ENCODE measurements around the gene TSHR. TPM values are rescaled to one million over a fixed set of nuclear protein-coding genes. Genes with fewer than 3 reads are reported as not detected.
"Not testable (repeated sequence)": the region's sequence is repeated elsewhere in the genome, so short reads cannot be mapped to it uniquely, and the experiment has no call there.

The TSHR gene
- total RNA-seq, 3 donors from 2014 or later, result 0.24 to 0.47 TPM; not detected in 1

- H3K27me3 Mint-ChIP-seq (ENCODE audit: low read depth), result no peaks in the 10 kb centered on the region
- H3K36me3 Mint-ChIP-seq (ENCODE audit: insufficient read depth), result no peaks in the 10 kb centered on the region
- peak; percentile 86 to 92 for ATAC-seq
- peaks cover 33% of the 10 kb centered on the region for H3K4me1 Mint-ChIP-seq (ENCODE audit: low read depth)
- peak within 1 kb of the TSS; percentile 89 for H3K4me3 Mint-ChIP-seq
- peaks cover 3% of the 10 kb centered on the region for H3K9me3 Mint-ChIP-seq
- peak; percentile 78 for DNase-seq
Observed at GRCh38 chr14:80941241-80942185, 13.9 kb upstream of the TSHR start, which contains the start of gene CEP128. CEP128 (minus strand) TSS chr14:80941738.

DNA sequence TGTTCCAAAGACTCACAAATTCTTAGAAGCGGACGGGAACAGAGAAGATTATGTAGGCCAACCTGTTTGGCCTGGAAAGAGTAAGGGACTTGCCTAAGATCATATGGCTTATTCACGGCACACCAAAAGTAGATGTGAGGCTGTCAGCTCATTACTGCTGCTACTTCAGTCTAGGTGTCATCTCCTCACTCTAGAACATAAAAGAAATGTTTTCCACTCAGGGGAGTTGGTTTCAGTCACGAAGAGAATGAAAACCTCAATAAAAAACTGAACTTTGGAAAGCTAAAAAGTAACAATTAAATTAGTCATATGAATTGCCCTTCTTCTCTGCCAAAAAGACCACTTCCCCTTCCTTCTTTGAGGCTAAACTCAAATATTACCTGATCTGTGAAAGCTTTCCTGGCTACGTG is 13.2 kb upstream of the TSHR start:
- Mint-ChIP-seq H3K9me3 (peaks cover 3% of the 10 kb centered on the region), H3K27me3 (ENCODE audit: low read depth) (no peaks in the 10 kb centered on the region), H3K4me3 (peak overlapping the region; percentile 89), H3K4me1 (ENCODE audit: low read depth) (peaks cover 38% of the 10 kb centered on the region), H3K36me3 (ENCODE audit: insufficient read depth) (no peaks in the 10 kb centered on the region)
- DNase-seq (no peak), ATAC-seq (peak; percentile 52 to 59)

DNA sequence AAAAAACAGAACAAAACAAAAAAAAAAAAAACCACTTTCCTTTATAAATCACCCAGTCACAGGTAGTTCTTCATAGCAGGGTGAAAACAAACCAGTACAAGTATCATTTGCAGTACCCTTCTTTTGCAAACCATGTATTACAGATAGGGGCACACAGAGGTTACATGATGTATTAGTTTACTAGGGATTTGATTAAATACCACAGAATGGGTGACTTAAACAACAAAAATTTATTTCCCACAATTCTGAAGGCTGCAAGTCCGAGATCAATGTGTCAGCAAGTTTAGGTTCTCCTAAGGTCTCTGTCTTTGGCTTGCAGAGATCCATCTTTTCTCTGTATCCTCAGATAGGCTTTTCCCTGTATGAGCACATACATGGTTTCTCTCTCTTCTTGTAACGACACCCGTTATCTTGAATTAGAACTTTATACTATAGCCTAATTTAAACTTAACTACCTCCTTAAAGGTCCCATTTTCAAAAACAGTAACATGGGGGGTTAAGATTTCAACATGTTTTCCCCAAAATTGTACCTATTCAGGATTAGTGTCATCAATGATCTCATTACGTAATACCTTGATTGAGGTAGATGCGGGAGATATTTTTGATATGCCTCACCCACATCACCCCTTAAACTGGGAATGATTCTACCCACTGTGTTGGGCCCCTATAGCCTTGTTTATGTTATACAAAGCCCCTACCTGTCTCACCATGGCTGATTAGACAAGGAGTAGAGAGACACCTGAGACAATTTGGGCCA is 10.4 kb upstream of the TSHR start:
- Mint-ChIP-seq H3K27me3 (ENCODE audit: low read depth) (no peaks in the 10 kb centered on the region), H3K4me3 (no peak overlapping the region), H3K36me3 (ENCODE audit: insufficient read depth) (no peaks in the 10 kb centered on the region), H3K4me1 (ENCODE audit: low read depth) (peaks cover 37% of the 10 kb centered on the region), H3K9me3 (peaks cover 3% of the 10 kb centered on the region)
- DNase-seq (no peak), ATAC-seq (no peak)

DNA sequence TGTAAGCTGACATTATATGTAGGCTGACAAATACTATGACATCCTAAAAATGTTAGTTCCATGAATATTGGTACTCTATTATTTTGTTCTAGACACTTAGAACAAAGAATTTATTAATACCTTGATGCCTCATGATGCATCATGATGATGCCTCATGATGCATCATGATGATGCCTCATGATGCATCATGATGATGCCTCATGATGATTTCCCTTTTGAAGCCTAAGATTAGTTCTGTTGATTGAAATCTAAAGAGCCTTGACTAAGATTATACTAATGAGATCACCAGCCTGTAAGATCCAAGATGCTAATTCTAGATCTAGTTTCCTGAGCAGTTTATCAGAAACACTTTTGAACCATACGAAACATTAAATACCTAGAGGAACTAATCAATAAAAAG is 9.2 kb upstream of the TSHR start:
- Mint-ChIP-seq H3K9me3 (peaks cover 3% of the 10 kb centered on the region), H3K4me3 (no peak overlapping the region), H3K27me3 (ENCODE audit: low read depth) (no peaks in the 10 kb centered on the region), H3K4me1 (ENCODE audit: low read depth) (peaks cover 28% of the 10 kb centered on the region), H3K36me3 (ENCODE audit: insufficient read depth) (no peaks in the 10 kb centered on the region)
- ATAC-seq (peak; percentile 45 to 49), DNase-seq (no peak)

DNA sequence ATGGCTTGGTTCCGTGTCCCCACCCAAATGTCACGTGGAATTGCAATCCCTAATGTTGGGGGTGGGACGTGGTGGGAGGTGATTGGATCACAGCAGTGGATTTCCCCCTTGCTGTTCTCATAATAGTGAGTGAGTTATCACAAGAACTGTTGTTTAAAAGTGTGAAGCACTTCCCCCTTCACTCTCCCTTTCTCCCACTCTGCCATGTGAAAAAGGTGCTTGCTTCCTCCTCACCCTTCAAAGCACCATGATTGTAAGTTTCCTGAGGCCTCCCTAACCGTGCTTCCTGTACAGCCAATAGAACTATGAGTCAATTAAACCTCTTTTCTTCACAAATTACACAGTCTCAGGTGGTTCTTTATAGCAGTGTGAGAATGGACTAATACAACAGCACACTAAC is 8.6 kb upstream of the TSHR start:
- H3K27me3 Mint-ChIP-seq (ENCODE audit: low read depth), result no peaks in the 10 kb centered on the region
- H3K36me3 Mint-ChIP-seq (ENCODE audit: insufficient read depth), result no peaks in the 10 kb centered on the region
- H3K9me3 Mint-ChIP-seq, result peaks cover 3% of the 10 kb centered on the region
- DNase-seq, result no peak
- peak; percentile 44 to 51 for ATAC-seq
- peaks cover 28% of the 10 kb centered on the region for H3K4me1 Mint-ChIP-seq (ENCODE audit: low read depth)
- no peak overlapping the region for H3K4me3 Mint-ChIP-seq

DNA sequence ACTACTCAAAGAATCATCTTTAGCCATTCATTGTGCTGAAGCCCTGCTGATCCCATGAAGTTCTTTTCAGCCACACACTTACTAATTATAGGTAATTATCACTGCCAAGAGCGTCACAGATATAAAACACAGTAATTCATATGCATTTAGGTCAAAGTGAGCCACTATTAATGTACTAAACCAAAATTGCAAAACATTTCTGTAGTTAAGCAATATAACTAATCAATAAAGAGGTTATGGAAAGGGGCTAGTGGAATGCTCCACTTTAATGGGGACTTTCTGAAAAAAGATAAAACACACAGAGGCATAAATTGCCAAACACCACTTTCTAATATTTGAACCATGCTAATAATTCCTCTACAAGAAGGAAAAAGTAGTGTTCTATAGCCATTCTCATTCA is 7.1 kb upstream of the TSHR start:
- no peaks in the 10 kb centered on the region for H3K27me3 Mint-ChIP-seq (ENCODE audit: low read depth)
- H3K36me3 Mint-ChIP-seq (ENCODE audit: insufficient read depth), result no peaks in the 10 kb centered on the region
- DNase-seq (no peak), ATAC-seq (no peak)
- H3K4me1 Mint-ChIP-seq (ENCODE audit: low read depth), result peaks cover 16% of the 10 kb centered on the region
- peaks cover 3% of the 10 kb centered on the region for H3K9me3 Mint-ChIP-seq
- H3K4me3 Mint-ChIP-seq, result no peak overlapping the region

DNA sequence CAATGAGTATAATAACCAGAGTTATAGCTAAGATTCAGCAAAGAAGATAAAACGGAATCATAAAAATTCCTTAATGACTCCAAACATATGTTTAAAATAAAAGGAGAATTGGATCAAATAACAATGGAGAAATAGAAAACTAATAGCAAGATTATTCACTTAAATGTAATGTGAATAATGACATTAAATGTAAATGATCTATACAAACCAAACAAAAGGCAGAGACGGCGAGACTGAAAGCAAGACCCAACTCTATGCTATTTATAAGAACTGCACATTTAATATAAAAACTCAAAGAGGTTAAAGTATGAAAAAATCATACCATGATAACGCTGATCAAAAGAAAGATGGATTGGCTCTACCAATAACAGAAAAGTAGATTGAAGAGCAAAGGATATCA is 3.9 kb upstream of the TSHR start:
- ATAC-seq (no peak), DNase-seq (no peak)
- peaks cover 18% of the 10 kb centered on the region for H3K4me1 Mint-ChIP-seq (ENCODE audit: low read depth)
- H3K9me3 Mint-ChIP-seq, result peaks cover under 1% of the 10 kb centered on the region
- H3K4me3 Mint-ChIP-seq, result no peak overlapping the region
- no peaks in the 10 kb centered on the region for H3K27me3 Mint-ChIP-seq (ENCODE audit: low read depth)
- H3K36me3 Mint-ChIP-seq (ENCODE audit: insufficient read depth), result no peaks in the 10 kb centered on the region

DNA sequence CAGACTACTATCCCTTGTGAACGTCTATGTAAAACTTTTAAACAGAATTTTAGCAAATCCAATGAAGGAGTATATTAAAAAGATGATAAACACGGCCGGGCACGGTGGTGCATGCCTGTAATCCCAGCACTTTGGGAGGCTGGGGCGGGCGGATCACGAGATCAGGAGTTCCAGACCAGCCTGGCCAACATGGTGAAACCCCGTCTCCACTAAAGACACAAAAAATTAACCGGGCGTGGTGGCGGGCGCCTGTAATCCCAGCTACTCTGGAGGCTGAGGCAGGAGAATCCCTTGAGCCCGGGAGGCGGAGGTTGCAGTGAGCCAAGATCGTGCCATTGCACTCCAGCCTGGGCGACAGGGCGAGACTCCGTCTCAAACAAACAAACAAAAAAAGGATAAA is 2.2 kb upstream of the TSHR start:
- not testable (repeated sequence) for H3K4me3 Mint-ChIP-seq

DNA sequence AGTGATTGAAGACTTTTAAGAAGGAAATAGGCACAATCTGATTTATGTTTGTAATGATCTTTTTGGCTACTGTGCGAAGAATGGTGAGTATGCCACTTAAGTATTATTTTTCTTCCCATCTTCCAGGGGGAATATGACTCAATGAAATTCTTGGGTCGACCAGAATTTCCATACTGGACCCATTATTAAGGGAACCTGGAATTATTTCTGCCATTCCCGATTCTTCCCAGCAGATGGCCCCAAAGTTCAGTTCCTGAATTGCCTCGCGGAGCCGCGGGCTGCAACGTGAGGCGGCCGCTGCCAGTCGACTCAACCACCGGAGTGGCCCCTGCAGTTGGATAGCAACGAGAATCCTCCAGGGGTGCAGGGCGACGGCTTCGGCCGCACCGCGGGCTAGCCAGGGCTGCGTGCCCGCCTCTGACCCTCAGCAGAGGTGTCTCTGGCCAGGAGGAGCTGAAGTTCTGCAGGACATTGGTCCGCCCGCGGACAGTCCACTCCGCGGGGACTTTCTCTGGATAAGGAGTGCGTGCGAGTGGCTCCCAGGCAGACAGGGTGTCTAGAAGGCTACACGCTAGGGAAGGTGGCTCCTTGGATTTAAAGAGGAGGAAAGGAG is 628 bp upstream of the TSHR start:
- no peaks in the 10 kb centered on the region for H3K27me3 Mint-ChIP-seq (ENCODE audit: low read depth)
- ATAC-seq, result peak; percentile 62 to 65

More for the DNA sequence above, 2.2 kb upstream of the TSHR start:
- not testable (repeated sequence) for ATAC-seq; H3K36me3 Mint-ChIP-seq (ENCODE audit: insufficient read depth); H3K27me3 Mint-ChIP-seq (ENCODE audit: low read depth); H3K9me3 Mint-ChIP-seq; DNase-seq
- H3K4me1 Mint-ChIP-seq (ENCODE audit: low read depth), result peaks cover 25% of the 10 kb centered on the region

DNA sequence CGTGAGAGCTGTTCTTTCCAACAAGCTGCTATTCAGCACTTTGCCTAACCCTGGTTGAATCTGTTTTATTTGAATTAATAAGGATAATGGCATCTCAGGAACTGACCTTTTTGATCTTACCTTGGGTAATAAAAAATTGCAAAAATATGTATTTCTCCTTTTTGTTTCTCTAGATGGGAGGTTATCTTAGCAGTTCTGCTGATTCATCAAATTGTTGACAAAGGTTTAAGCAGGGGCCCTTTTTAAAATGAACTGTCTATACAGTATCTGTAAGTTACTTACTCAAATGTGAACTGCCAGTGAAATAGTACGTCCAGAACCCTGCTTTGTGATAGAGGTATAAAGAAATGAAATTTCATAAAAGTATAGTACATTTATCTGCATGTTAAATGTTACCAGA is 681 bp downstream of the TSHR start:
- ATAC-seq, result no peak
- no peak for DNase-seq
- H3K27me3 Mint-ChIP-seq (ENCODE audit: low read depth), result no peaks in the 10 kb centered on the region
- H3K36me3 Mint-ChIP-seq (ENCODE audit: insufficient read depth), result no peaks in the 10 kb centered on the region
- H3K4me3 Mint-ChIP-seq, result peak overlapping the region; percentile 89
- no peaks in the 10 kb centered on the region for H3K9me3 Mint-ChIP-seq
- peaks cover 47% of the 10 kb centered on the region for H3K4me1 Mint-ChIP-seq (ENCODE audit: low read depth)

More for the DNA sequence above, 628 bp upstream of the TSHR start:
- Mint-ChIP-seq H3K9me3 (no peaks in the 10 kb centered on the region), H3K4me3 (peak overlapping the region; percentile 89), H3K4me1 (ENCODE audit: low read depth) (peaks cover 41% of the 10 kb centered on the region), H3K36me3 (ENCODE audit: insufficient read depth) (no peaks in the 10 kb centered on the region)
- DNase-seq, result peak; percentile 68

DNA sequence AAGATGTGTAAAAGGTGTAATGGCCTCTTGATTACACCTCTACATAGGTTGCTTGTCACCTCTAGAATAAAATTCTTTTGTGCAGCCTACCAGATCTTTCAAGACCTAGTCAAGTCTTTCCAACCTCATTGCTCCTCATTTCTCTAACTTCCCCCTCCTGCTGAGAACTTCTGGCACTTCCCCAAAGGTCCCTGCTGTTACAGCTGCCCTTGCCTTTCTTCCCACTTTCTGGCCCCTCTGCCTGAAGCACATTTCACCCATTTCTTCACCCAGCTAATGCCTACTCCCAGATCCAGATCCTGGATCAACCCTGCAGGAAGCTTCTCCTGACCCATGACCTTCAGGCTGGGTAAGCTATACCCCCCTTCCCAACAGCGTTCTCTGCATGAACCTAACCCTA is 1.5 kb downstream of the TSHR start:
- Mint-ChIP-seq H3K4me1 (ENCODE audit: low read depth) (peaks cover 47% of the 10 kb centered on the region), H3K4me3 (no peak overlapping the region), H3K27me3 (ENCODE audit: low read depth) (no peaks in the 10 kb centered on the region), H3K36me3 (ENCODE audit: insufficient read depth) (no peaks in the 10 kb centered on the region), H3K9me3 (no peaks in the 10 kb centered on the region)
- DNase-seq (no peak), ATAC-seq (no peak)

- Mint-ChIP-seq H3K4me3 (no peak overlapping the region), H3K4me1 (ENCODE audit: low read depth) (peaks cover 47% of the 10 kb centered on the region), H3K9me3 (no peaks in the 10 kb centered on the region), H3K27me3 (ENCODE audit: low read depth) (no peaks in the 10 kb centered on the region), H3K36me3 (ENCODE audit: insufficient read depth) (no peaks in the 10 kb centered on the region)
- ATAC-seq, result no peak
- DNase-seq, result no peak
Observed at GRCh38 chr14:80957613-80958012, 2.2 kb downstream of the TSHR start.

GRCh38 chr14:80958226-80958625 is 2.8 kb downstream of the TSHR start:
- no peaks in the 10 kb centered on the region for H3K36me3 Mint-ChIP-seq (ENCODE audit: insufficient read depth)
- no peak for ATAC-seq
- DNase-seq, result no peak
- H3K4me3 Mint-ChIP-seq, result peak overlapping the region; percentile 5
- H3K4me1 Mint-ChIP-seq (ENCODE audit: low read depth), result peaks cover 47% of the 10 kb centered on the region
- no peaks in the 10 kb centered on the region for H3K9me3 Mint-ChIP-seq
- no peaks in the 10 kb centered on the region for H3K27me3 Mint-ChIP-seq (ENCODE audit: low read depth)

DNA sequence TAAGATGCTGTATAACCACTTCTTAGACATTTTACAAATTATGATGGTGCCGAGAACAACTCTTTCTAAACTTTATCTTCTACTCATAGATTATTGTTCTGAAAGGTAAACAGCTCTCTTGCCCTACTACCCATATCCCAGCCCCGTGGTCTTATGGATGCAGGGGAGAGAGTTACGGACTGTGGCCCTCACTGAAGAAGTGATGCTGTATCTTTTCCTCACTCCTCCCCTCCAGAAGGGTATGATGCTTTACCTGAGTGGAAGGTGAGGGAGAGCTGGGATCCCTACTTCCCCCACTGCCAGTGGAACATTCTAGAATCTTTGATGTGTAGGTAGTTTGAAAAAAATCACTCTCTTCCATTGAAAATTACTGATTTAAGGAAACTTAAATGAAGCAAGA is 3.5 kb downstream of the TSHR start:
- no peak for ATAC-seq
- no peaks in the 10 kb centered on the region for H3K9me3 Mint-ChIP-seq
- DNase-seq, result no peak
- H3K4me1 Mint-ChIP-seq (ENCODE audit: low read depth), result peaks cover 47% of the 10 kb centered on the region
- no peaks in the 10 kb centered on the region for H3K36me3 Mint-ChIP-seq (ENCODE audit: insufficient read depth)
- no peak overlapping the region for H3K4me3 Mint-ChIP-seq
- H3K27me3 Mint-ChIP-seq (ENCODE audit: low read depth), result no peaks in the 10 kb centered on the region
